ENCODE data around the gene PTPRE. TPM values are rescaled to one million over a fixed set of nuclear protein-coding genes. Genes with fewer than 3 reads are reported as not detected.

The PTPRE gene
- total RNA-seq, 1 experiment from 2014 or later, result 3.1 TPM

- Mint-ChIP-seq H3K36me3 (no peaks in the 10 kb centered on the region), H3K27ac (no peak overlapping the region), H3K27me3 (ENCODE audit: low read depth) (no peaks in the 10 kb centered on the region), H3K4me3 (no peak overlapping the region), H3K4me1 (no peaks in the 10 kb centered on the region), H3K9me3 (no peaks in the 10 kb centered on the region)
- DNase-seq (ENCODE audit: low spot score) (no peak), ATAC-seq (no peak)
- TF ChIP-seq MYBL2 (CRISPR knock-in tag; IDR thresholded peaks at IDR 0.05) (no peak), ATF2 (CRISPR knock-in tag; IDR thresholded peaks at IDR 0.05; ENCODE audit: borderline replicate concordance, low read depth) (no peak), GRHL2 (CRISPR knock-in tag; IDR thresholded peaks at IDR 0.05; ENCODE audit: insufficient replicate concordance, severe bottlenecking) (no peak), CDX4 (CRISPR knock-in tag; IDR thresholded peaks at IDR 0.05; ENCODE audit: borderline replicate concordance) (no peak), NFATC4 (CRISPR knock-in tag; IDR thresholded peaks at IDR 0.05) (no peak), ESRRA (CRISPR knock-in tag; IDR thresholded peaks at IDR 0.05; ENCODE audit: borderline replicate concordance) (no peak), ZNF263 (CRISPR knock-in tag; IDR thresholded peaks at IDR 0.05; ENCODE audit: low read depth) (no peak)
- TF ChIP-seq, protein P1, sequence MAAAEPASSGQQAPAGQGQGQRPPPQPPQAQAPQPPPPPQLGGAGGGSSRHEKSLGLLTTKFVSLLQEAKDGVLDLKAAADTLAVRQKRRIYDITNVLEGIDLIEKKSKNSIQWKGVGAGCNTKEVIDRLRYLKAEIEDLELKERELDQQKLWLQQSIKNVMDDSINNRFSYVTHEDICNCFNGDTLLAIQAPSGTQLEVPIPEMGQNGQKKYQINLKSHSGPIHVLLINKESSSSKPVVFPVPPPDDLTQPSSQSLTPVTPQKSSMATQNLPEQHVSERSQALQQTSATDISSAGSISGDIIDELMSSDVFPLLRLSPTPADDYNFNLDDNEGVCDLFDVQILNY (CRISPR knock-in tag; IDR thresholded peaks at IDR 0.05), result no peak
- POLR2A ChIA-PET, result no interaction called here
- CTCF ChIA-PET, result interaction anchor here (0.9 to 1.0 kb wide), 2 partner anchors 25 to 117 kb away, joined by 3 read pairs; no protein-coding TSS in a partner anchor
Observed at GRCh38 chr10:127986531-127987466, 79.9 kb downstream of the PTPRE start.

- no peaks in the 10 kb centered on the region for H3K4me1 Mint-ChIP-seq
- CTCF ChIA-PET, result interaction anchor here (0.9 kb wide), 1 partner anchor 24 kb away, joined by 3 read pairs; no protein-coding TSS in a partner anchor
- H3K4me3 Mint-ChIP-seq, result no peak overlapping the region
- TF ChIP-seq CREM (CRISPR knock-in tag; IDR thresholded peaks at IDR 0.05) (no peak), MYBL2 (CRISPR knock-in tag; IDR thresholded peaks at IDR 0.05) (no peak), MXD4 (CRISPR knock-in tag; IDR thresholded peaks at IDR 0.05; ENCODE audit: borderline replicate concordance) (no peak), ATF2 (CRISPR knock-in tag; IDR thresholded peaks at IDR 0.05; ENCODE audit: borderline replicate concordance, low read depth) (no peak)
- TF ChIP-seq, protein P2, sequence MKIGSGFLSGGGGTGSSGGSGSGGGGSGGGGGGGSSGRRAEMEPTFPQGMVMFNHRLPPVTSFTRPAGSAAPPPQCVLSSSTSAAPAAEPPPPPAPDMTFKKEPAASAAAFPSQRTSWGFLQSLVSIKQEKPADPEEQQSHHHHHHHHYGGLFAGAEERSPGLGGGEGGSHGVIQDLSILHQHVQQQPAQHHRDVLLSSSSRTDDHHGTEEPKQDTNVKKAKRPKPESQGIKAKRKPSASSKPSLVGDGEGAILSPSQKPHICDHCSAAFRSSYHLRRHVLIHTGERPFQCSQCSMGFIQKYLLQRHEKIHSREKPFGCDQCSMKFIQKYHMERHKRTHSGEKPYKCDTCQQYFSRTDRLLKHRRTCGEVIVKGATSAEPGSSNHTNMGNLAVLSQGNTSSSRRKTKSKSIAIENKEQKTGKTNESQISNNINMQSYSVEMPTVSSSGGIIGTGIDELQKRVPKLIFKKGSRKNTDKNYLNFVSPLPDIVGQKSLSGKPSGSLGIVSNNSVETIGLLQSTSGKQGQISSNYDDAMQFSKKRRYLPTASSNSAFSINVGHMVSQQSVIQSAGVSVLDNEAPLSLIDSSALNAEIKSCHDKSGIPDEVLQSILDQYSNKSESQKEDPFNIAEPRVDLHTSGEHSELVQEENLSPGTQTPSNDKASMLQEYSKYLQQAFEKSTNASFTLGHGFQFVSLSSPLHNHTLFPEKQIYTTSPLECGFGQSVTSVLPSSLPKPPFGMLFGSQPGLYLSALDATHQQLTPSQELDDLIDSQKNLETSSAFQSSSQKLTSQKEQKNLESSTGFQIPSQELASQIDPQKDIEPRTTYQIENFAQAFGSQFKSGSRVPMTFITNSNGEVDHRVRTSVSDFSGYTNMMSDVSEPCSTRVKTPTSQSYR (CRISPR knock-in tag; IDR thresholded peaks at IDR 0.05), result no peak
- DNase-seq (ENCODE audit: low spot score) (no peak), ATAC-seq (no peak)
- H3K36me3 Mint-ChIP-seq, result no peaks in the 10 kb centered on the region
- POLR2A ChIA-PET, result no interaction called here
- H3K9me3 Mint-ChIP-seq, result no peaks in the 10 kb centered on the region
- no peak overlapping the region for H3K27ac Mint-ChIP-seq
- no peaks in the 10 kb centered on the region for H3K27me3 Mint-ChIP-seq (ENCODE audit: low read depth)
Observed at GRCh38 chr10:127987467-127988380, 80.8 kb downstream of the PTPRE start.
